ENCODE results near the gene CACNG7. TPM values are rescaled to one million over a fixed set of nuclear protein-coding genes. Genes with fewer than 3 reads are reported as not detected.

CACNG7 gene
- total RNA-seq, 5 donors from 2014 or later (not counting 1 experiment from before 2014, with no cell fraction given) = not detected

Other genes starting within 250 kb of the CACNG7 start
- gene NLRP12, start 85.0 kb upstream of the CACNG7 start, total RNA-seq = not detected
- 100 to 1,000 TPM in 2 of 5 donors, 10 to 100 TPM in 3; 49.9 to 335 (median 70.9) TPM for gene MYADM, start 41.4 kb upstream of the CACNG7 start, total RNA-seq
- 1 to 10 TPM in 1 of 5 donors, under 1 TPM in 2, not detected in 2; 0.15 to 2.4 (median 0.32) TPM for gene PRKCG, start 27.1 kb upstream of the CACNG7 start, total RNA-seq
- gene CACNG8, start 53.7 kb downstream of the CACNG7 start, total RNA-seq = under 1 TPM in 1 of 5 donors, not detected in 4; 0.03 TPM
- gene CACNG6, start 82.4 kb downstream of the CACNG7 start, total RNA-seq = not detected
- gene VSTM1, start 154.6 kb downstream of the CACNG7 start, total RNA-seq = not detected
- not detected for gene TARM1, start 172.1 kb downstream of the CACNG7 start, total RNA-seq
- under 1 TPM; 0.32 to 0.76 (median 0.58) TPM for gene OSCAR, start 191.5 kb downstream of the CACNG7 start, total RNA-seq
- gene NDUFA3, start 193.6 kb downstream of the CACNG7 start, total RNA-seq = 100 to 1,000 TPM in 3 of 5 donors, 10 to 100 TPM in 2; 77.4 to 137 (median 123) TPM
- 10 to 100 TPM; 12.0 to 27.0 (median 20.7) TPM for gene TFPT, start 206.4 kb downstream of the CACNG7 start, total RNA-seq
- gene PRPF31, start 206.5 kb downstream of the CACNG7 start, total RNA-seq = 10 to 100 TPM; 56.3 to 75.3 (median 69.8) TPM
- 10 to 100 TPM; 45.9 to 83.1 (median 77.0) TPM for gene CNOT3, start 228.5 kb downstream of the CACNG7 start, total RNA-seq

All from T-cell (primary cell).